Left lung (tissue), 10 donors: ENCODE data around the gene ZNF862. TPM values are rescaled to one million over a fixed set of nuclear protein-coding genes. Genes with fewer than 3 reads are reported as not detected.

Experiments
- ATAC-seq: fragments of 200-7000 bp; cut with Tn5 transposase; one replicate; pipeline ENCODE4 v1.9.1; 2020; ENCODE audit warnings: moderate library complexity
- DNase-seq, 4 donors: peaks; one replicate each; pipeline ENCODE4 v3.0.0-alpha.2; 2013 to 2020
- H3K27ac ChIP-seq, 2 donors: fragments of 200-600 bp; sonication (generic) in 1 of 2; one replicate each; pipeline versions ENCODE4 v1.5.0 to v1.8.0; 2020 to 2021
- H3K27me3 ChIP-seq, 2 donors: fragments of 200-600 bp; sonication (generic) in 1 of 2; one replicate each; pipeline versions ENCODE4 v1.5.0 to v1.8.0; 2020 to 2021
- H3K36me3 ChIP-seq, 2 donors: fragments of 200-600 bp; sonication (generic) in 1 of 2; one replicate each; pipeline versions ENCODE4 v1.5.0 to v1.8.0; 2020 to 2021
- H3K4me1 ChIP-seq, 2 donors: fragments of 200-600 bp; one replicate each; pipeline ENCODE4 v1.8.0; 2021
- H3K4me3 ChIP-seq, 2 donors: fragments of 200-600 bp; sonication (generic) in 1 of 2; one replicate each; pipeline versions ENCODE4 v1.5.0 to v1.8.0; 2020 to 2021; ENCODE audit warnings: mild to moderate bottlenecking in 1 of 2
- H3K9me3 ChIP-seq, 2 donors: fragments of 200-600 bp; sonication (generic) in 1 of 2; one replicate each; pipeline versions ENCODE4 v1.5.0 to v1.8.0; 2020 to 2021
- CTCF ChIP-seq, 2 donors: fragments of 200-600 bp; sonication (generic) in 1 of 2; IDR thresholded peaks; one replicate each; pipeline versions ENCODE4 v1.5.0 to v1.8.0; 2021; ENCODE audit warnings: antibody characterized with exemption in 2 of 2
- intact Hi-C, 2 donors: fragments of 100-400 bp; cut with DNase I; formaldehyde crosslinking; loops; one replicate each; pipeline versions ENCODE4 v1.11.2 to v1.14.2; 2022
- polyA plus RNA-seq, 6 donors: library from polyadenylated mRNA; unstranded; fragments of 120-200 nt; gene quantifications; one replicate each; pipeline ENCODE4 v1.2.1, GENCODE V29; 2013; ENCODE audit not compliant: insufficient read length in 6 of 6
- total RNA-seq, 2 donors: library from RNA; stranded (reverse); fragmentation: NEBNext Ultra II Directional; extraction: Animal tissue kit (Norgen Biotek cat#: 25700); gene quantifications; one replicate each; pipeline ENCODE4 v1.2.1, GENCODE V29; 2021
- donor health status: DM: no; HTN: yes; CAD: no.
- donor health status: DM: no; HTN: no; CAD: no.

The ZNF862 gene
- total and polyA plus RNA-seq, 8 donors: 9.8 to 27.8 (median 23.9) TPM

- DNase-seq: no peak
- peaks cover 0 to 13% of the 10 kb centered on the region in 2 donors for H3K36me3 ChIP-seq
- no peak overlapping the region for H3K4me3 ChIP-seq
- H3K4me1 ChIP-seq: peaks cover 11 to 39% of the 10 kb centered on the region in 2 donors
- no peak overlapping the region for H3K27ac ChIP-seq
- no peak for ATAC-seq
- TF ChIP-seq CTCF (IDR thresholded peaks at IDR 0.05): no peak
- no peaks in the 10 kb centered on the region for H3K9me3 ChIP-seq
- H3K27me3 ChIP-seq: peaks cover 0 to 19% of the 10 kb centered on the region in 2 donors
- intact Hi-C loops: no loop called here
Measured at GRCh38 chr7:149869291-149869650, 31.1 kb downstream of the ZNF862 start.

- H3K27ac ChIP-seq: no peak overlapping the region
- H3K4me1 ChIP-seq: peaks cover 13 to 44% of the 10 kb centered on the region in 2 donors
- DNase-seq (no peak), ATAC-seq (no peak)
- peaks cover 0 to 20% of the 10 kb centered on the region in 2 donors for H3K27me3 ChIP-seq
- intact Hi-C loops: no loop called here
- H3K9me3 ChIP-seq: no peaks in the 10 kb centered on the region
- TF ChIP-seq CTCF (IDR thresholded peaks at IDR 0.05): no peak
- peaks cover 0 to 7% of the 10 kb centered on the region in 2 donors for H3K36me3 ChIP-seq
- H3K4me3 ChIP-seq: no peak overlapping the region
Measured at GRCh38 chr7:149869867-149870266, 31.7 kb downstream of the ZNF862 start.

- Histone ChIP-seq H3K27me3 (peaks cover 0 to 20% of the 10 kb centered on the region in 2 donors), H3K27ac (no peak overlapping the region), H3K4me3 (no peak overlapping the region), H3K9me3 (no peaks in the 10 kb centered on the region), H3K36me3 (peaks cover 0 to 3% of the 10 kb centered on the region in 2 donors), H3K4me1 (peaks cover 13 to 41% of the 10 kb centered on the region in 2 donors)
- ATAC-seq (no peak), DNase-seq (no peak)
- no peak for TF ChIP-seq CTCF (IDR thresholded peaks at IDR 0.05)
- intact Hi-C loops: no loop called here
Measured at GRCh38 chr7:149870274-149870673, 32.1 kb downstream of the ZNF862 start.

- H3K27me3 ChIP-seq: peaks cover 0 to 20% of the 10 kb centered on the region in 2 donors
- no peaks in the 10 kb centered on the region for H3K36me3 ChIP-seq
- ATAC-seq (no peak), DNase-seq (no peak)
- H3K4me3 ChIP-seq: no peak overlapping the region
- no peaks in the 10 kb centered on the region for H3K9me3 ChIP-seq
- intact Hi-C loops: no loop called here
- peaks cover 13 to 35% of the 10 kb centered on the region in 2 donors for H3K4me1 ChIP-seq
- H3K27ac ChIP-seq: no peak overlapping the region
- no peak for TF ChIP-seq CTCF (IDR thresholded peaks at IDR 0.05)
Measured at GRCh38 chr7:149870701-149871483, 32.7 kb downstream of the ZNF862 start.

GRCh38 chr7:149871576-149871975, 33.4 kb downstream of the ZNF862 start:
- H3K27ac ChIP-seq: no peak overlapping the region
- TF ChIP-seq CTCF (IDR thresholded peaks at IDR 0.05): no peak
- no peak for DNase-seq
- intact Hi-C loops: no loop called here
- H3K36me3 ChIP-seq: no peaks in the 10 kb centered on the region
- no peak overlapping the region for H3K4me3 ChIP-seq
- peaks cover 0 to 20% of the 10 kb centered on the region in 2 donors for H3K27me3 ChIP-seq
- H3K4me1 ChIP-seq: peaks cover 13 to 28% of the 10 kb centered on the region in 2 donors
- no peaks in the 10 kb centered on the region for H3K9me3 ChIP-seq
- ATAC-seq: no peak
